IMR-90 (cell line): ENCODE measurements around the gene LETM1. TPM values are rescaled to one million over a fixed set of nuclear protein-coding genes. Genes with fewer than 3 reads are reported as not detected.

ENCODE experiments used
- ATAC-seq: fragments of 200-7000 bp; cut with Tn5 transposase; 2 replicates; pipeline ENCODE4 v1.9.1; 2020; ENCODE audit warnings: low read depth, mild to moderate bottlenecking, moderate library complexity
- BruUV-seq: library from RNA; stranded (reverse); fragments of 400-500 nt; replicated peaks from 2 replicates; lab custom pipeline; 2021; lab: Mats Ljungman, UMichigan
- CTCF ChIA-PET: fragments of 300-600 bp; formaldehyde crosslinking; extraction: SDS; loops from one replicate; lab custom pipeline; 2021; ENCODE audit warnings: antibody characterized with exemption; lab: Yijun Ruan, JAX
- POLR2A ChIA-PET: fragments of 300-600 bp; sonication (Branson Sonifier 250); formaldehyde crosslinking; loops from one replicate; lab custom pipeline; 2022; ENCODE audit warnings: antibody characterized with exemption; ENCODE audit not compliant: unreplicated experiment; lab: Charles Lee
- DNase-seq: peaks from one replicate; pipeline ENCODE4 v3.0.0; 2013
- H2AFZ ChIP-seq: replicated peaks from 2 replicates; pipeline ENCODE3; 2013; ENCODE audit warnings: low read length, mild to moderate bottlenecking; ENCODE audit not compliant: poor library complexity
- H2AK5ac ChIP-seq: 2 replicates; pipeline ENCODE4 v1.6.1; 2013; ENCODE audit warnings: low read depth, low read length, inconsistent platforms
- H2AK9ac ChIP-seq: replicated peaks from 2 replicates; pipeline ENCODE3; 2013; ENCODE audit warnings: mild to moderate bottlenecking, low read depth, low read length, moderate library complexity; ENCODE audit not compliant: poor library complexity
- H2BK120ac ChIP-seq: 2 replicates; pipeline ENCODE4 v1.6.1; 2013; ENCODE audit warnings: low read depth, low read length, inconsistent platforms
- H2BK15ac ChIP-seq: 3 replicates; pipeline ENCODE4 v1.6.1; 2013; ENCODE audit warnings: low read depth, low read length, inconsistent platforms
- H2BK20ac ChIP-seq: 2 replicates; pipeline ENCODE4 v1.6.1; 2013; ENCODE audit warnings: low read depth, mild to moderate bottlenecking, inconsistent platforms, low read length, moderate library complexity
- H2BK5ac ChIP-seq: 2 replicates; pipeline ENCODE4 v1.6.1; 2013; ENCODE audit warnings: mild to moderate bottlenecking, low read depth, low read length, inconsistent platforms; ENCODE audit not compliant: poor library complexity, severe bottlenecking
- H3K14ac ChIP-seq: replicated peaks from 2 replicates; pipeline ENCODE4 v1.6.1; 2013; ENCODE audit warnings: low read depth, low read length, inconsistent platforms
- H3K18ac ChIP-seq: 2 replicates; pipeline ENCODE4 v1.6.1; 2013; ENCODE audit warnings: low read depth, low read length, control low read depth
- H3K23ac ChIP-seq: 2 replicates; pipeline ENCODE4 v1.6.1; 2013; ENCODE audit warnings: low read depth, low read length, inconsistent platforms
- H3K27ac ChIP-seq: 2 replicates; pipeline ENCODE4 v1.5.1; 2013; ENCODE audit warnings: mild to moderate bottlenecking, control low read depth, low read length; ENCODE audit not compliant: insufficient read depth
- H3K27me3 ChIP-seq: 2 replicates; pipeline ENCODE4 v1.6.1; 2013; ENCODE audit warnings: low read length; ENCODE audit not compliant: control insufficient read depth, insufficient read depth
- H3K36me3 ChIP-seq: 2 replicates; pipeline ENCODE4 v1.6.1; 2013; ENCODE audit warnings: low read length, mixed read lengths; ENCODE audit not compliant: control insufficient read depth, insufficient read depth
- H3K4ac ChIP-seq: 2 replicates; pipeline ENCODE4 v1.6.1; 2013; ENCODE audit warnings: low read depth, low read length, inconsistent platforms
- H3K4me1 ChIP-seq: 2 replicates; pipeline ENCODE4 v1.6.1; 2013; ENCODE audit warnings: low read length, mixed read lengths; ENCODE audit not compliant: control insufficient read depth, insufficient read depth
- H3K4me2 ChIP-seq: 2 replicates; pipeline ENCODE4 v1.6.1; 2013; ENCODE audit warnings: low read depth, mild to moderate bottlenecking, control low read depth, low read length, moderate library complexity
- H3K4me3 ChIP-seq: 2 replicates; pipeline ENCODE4 v1.5.1; 2013; ENCODE audit warnings: low read depth, mild to moderate bottlenecking, control low read depth, low read length, moderate library complexity; ENCODE audit not compliant: insufficient read depth
- H3K56ac ChIP-seq: 2 replicates; pipeline ENCODE4 v1.6.1; 2013; ENCODE audit warnings: low read length, inconsistent platforms; ENCODE audit not compliant: insufficient read depth; ENCODE audit errors: extremely low read depth
- H3K79me1 ChIP-seq, 2 experiments: 2 replicates each; pipeline ENCODE4 v1.6.1; 2013; ENCODE audit warnings: low read length in 2 of 2, inconsistent platforms in 1 of 2, low read depth in 1 of 2
- H3K9ac ChIP-seq: 2 replicates; pipeline ENCODE4 v1.6.1; 2013; ENCODE audit warnings: low read depth, low read length, control low read depth
- H3K9me1 ChIP-seq: 2 replicates; pipeline ENCODE4 v1.6.1; 2013; ENCODE audit warnings: low read length, inconsistent platforms; ENCODE audit not compliant: insufficient read depth
- H3K9me3 ChIP-seq: 2 replicates; pipeline ENCODE4 v1.6.1; 2013; ENCODE audit warnings: low read length; ENCODE audit not compliant: control insufficient read depth, insufficient read depth
- H4K20me1 ChIP-seq: 2 replicates; pipeline ENCODE4 v1.6.1; 2013; ENCODE audit warnings: low read length, inconsistent platforms; ENCODE audit not compliant: insufficient read depth
- H4K5ac ChIP-seq: 2 replicates; pipeline ENCODE4 v1.6.1; 2013; ENCODE audit warnings: mild to moderate bottlenecking, low read depth, low read length, control low read depth
- H4K8ac ChIP-seq, 2 experiments: 2 replicates each; pipeline ENCODE4 v1.6.1; 2013; ENCODE audit warnings: low read depth in 2 of 2, low read length in 2 of 2, control low read depth in 1 of 2, inconsistent platforms in 1 of 2
- H4K91ac ChIP-seq: 2 replicates; pipeline ENCODE4 v1.6.1; 2013; ENCODE audit warnings: low read depth, low read length, inconsistent platforms; ENCODE audit not compliant: insufficient read depth
- BHLHE40 ChIP-seq: fragments of 150-350 bp; IDR thresholded peaks from 2 replicates; pipeline ENCODE4 v1.6.1; 2016; ENCODE audit warnings: mild to moderate bottlenecking, low read depth, low read length
- CEBPB ChIP-seq: IDR thresholded peaks from 2 replicates; pipeline ENCODE4 v1.6.1; 2012; ENCODE audit warnings: low read depth, low read length, improper control_type of control experiment
- CHD1 ChIP-seq: IDR thresholded peaks from 2 replicates; pipeline ENCODE4 v1.6.1; 2012; ENCODE audit warnings: low read depth, low read length, improper control_type of control experiment
- ELK1 ChIP-seq: fragments of 150-350 bp; IDR thresholded peaks from 2 replicates; pipeline ENCODE4 v1.6.1; 2016; ENCODE audit warnings: low read depth, mild to moderate bottlenecking, low read length, moderate library complexity, borderline replicate concordance
- FOS ChIP-seq: fragments of 150-350 bp; IDR thresholded peaks from 2 replicates; pipeline ENCODE4 v1.6.1; 2016; ENCODE audit warnings: low read depth, low read length
- MAFK ChIP-seq: IDR thresholded peaks from 2 replicates; pipeline ENCODE4 v1.6.1; 2012; ENCODE audit warnings: low read depth, low read length, improper control_type of control experiment
- MXI1 ChIP-seq: IDR thresholded peaks from 2 replicates; pipeline ENCODE4 v1.6.1; 2012; ENCODE audit warnings: low read depth, mild to moderate bottlenecking, low read length, moderate library complexity, borderline replicate concordance
- NFE2L2 ChIP-seq: fragments of 150-350 bp; IDR thresholded peaks from 2 replicates; pipeline ENCODE4 v1.6.1; 2016; ENCODE audit warnings: low read depth, mild to moderate bottlenecking, low read length
- POLR2A ChIP-seq: IDR thresholded peaks from 2 replicates; pipeline ENCODE4 v1.6.1; 2012; ENCODE audit warnings: mild to moderate bottlenecking, low read depth, low read length
- RAD21 ChIP-seq: IDR thresholded peaks from 2 replicates; pipeline ENCODE4 v1.6.1; 2012; ENCODE audit warnings: low read length, improper control_type of control experiment
- RCOR1 ChIP-seq: IDR thresholded peaks from 2 replicates; pipeline ENCODE4 v1.6.1; 2012; ENCODE audit warnings: mild to moderate bottlenecking, low read length, improper control_type of control experiment; ENCODE audit not compliant: insufficient replicate concordance
- RFX5 ChIP-seq: IDR thresholded peaks from 2 replicates; pipeline ENCODE4 v1.8.0; 2012; ENCODE audit warnings: low read depth, mild to moderate bottlenecking, low read length, moderate library complexity
- SMC3 ChIP-seq: fragments of 150-350 bp; IDR thresholded peaks from 2 replicates; pipeline ENCODE4 v1.6.1; 2016; ENCODE audit warnings: low read depth, mild to moderate bottlenecking, antibody characterized with exemption, low read length, moderate library complexity
- USF2 ChIP-seq: fragments of 150-350 bp; IDR thresholded peaks from 2 replicates; pipeline ENCODE4 v1.6.1; 2017; ENCODE audit warnings: mild to moderate bottlenecking, antibody characterized with exemption, low read length, low read depth
- WGBS, 2 experiments: methylation state at CpG; one replicate each; pipeline versions ENCODE4 v1.1.5 to v1.1.7; 2013; ENCODE audit warnings: missing lambda C conversion rate in 2 of 2; ENCODE audit not compliant: insufficient read length in 1 of 2; ENCODE audit errors: extremely low coverage in 2 of 2; 5-methylcytosine and 5-hydroxymethylcytosine counted together
- dilution Hi-C: fragments of 300-500 bp; cut with HindIII; formaldehyde crosslinking; loops from one replicate; pipeline ENCODE4 v1.14.3; 2018; ENCODE audit warnings: low sequenced_read_pairs; ENCODE audit not compliant: unreplicated experiment
- in situ Hi-C: fragments of 300-500 bp; cut with MboI; formaldehyde crosslinking; loops from 3 replicates; pipeline ENCODE4 v1.14.3; 2019; ENCODE audit warnings: low sequenced_read_pairs, inconsistent platforms, mixed read lengths
- intact Hi-C: fragments of 100-400 bp; cut with micrococcal nuclease; formaldehyde crosslinking; loops from 2 replicates; pipeline ENCODE4 v1.10.0; 2022
- polyA plus RNA-seq, 3 experiments: library from polyadenylated mRNA; depleted of rRNA; stranded (reverse); fragments of >200 nt; gene quantifications; 2 replicates each; pipeline ENCODE4 v1.2.3, GENCODE V29; 2012; ENCODE audit warnings: low replicate concordance in 1 of 3
- total RNA-seq: library from RNA; depleted of rRNA; stranded (reverse); fragments of >200 nt; gene quantifications from 2 replicates; pipeline ENCODE4 v1.2.3, GENCODE V29; 2012
- TF ChIP-seq, protein P1 (sequence below): conservative IDR thresholded peaks from 2 replicates; pipeline ENCODE4 v1.5.1; 2012; ENCODE audit warnings: mild to moderate bottlenecking, low read depth, low read length, improper control_type of control experiment

The LETM1 gene
- total and polyA plus RNA-seq, 2 of the 4 experiments (the other 2 are of a cell fraction) = 25.0 to 49.3 TPM

DNA sequence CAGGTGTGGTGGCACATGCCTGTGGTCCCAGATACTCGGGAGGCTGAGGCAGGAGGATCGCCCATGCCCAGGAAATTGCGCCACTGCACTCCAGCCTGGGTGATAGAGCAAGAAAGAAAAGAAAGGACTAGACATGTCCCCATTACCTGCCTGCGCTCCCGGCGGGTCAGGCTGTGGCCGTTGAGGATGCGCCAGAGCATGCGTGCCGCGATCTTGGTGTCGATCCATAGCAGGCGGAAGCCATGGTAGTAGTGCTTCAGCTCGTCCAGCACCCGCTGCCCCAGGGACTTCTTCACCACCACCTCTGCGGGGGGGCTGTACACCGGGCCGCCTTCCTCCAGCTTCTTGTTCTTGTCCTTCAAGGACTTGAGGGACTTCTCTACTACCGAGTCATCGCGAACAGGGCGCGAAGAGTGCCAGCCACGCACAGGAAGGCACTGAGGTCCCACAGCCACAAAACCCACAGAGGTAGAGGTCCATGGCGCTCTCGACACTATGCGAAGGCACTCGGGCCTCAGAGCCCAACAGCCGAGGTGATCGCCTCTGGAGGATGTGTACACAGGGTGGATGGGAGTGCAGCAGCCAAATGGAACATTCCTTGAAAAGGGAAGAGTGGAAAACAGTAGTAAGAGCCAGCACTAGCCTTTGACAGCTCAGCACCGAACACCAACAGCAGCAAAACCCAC, 14.6 kb downstream of the LETM1 start:
- Histone ChIP-seq H3K27me3 (no peaks in the 10 kb centered on the region), H4K91ac (no peak overlapping the region; the same call in 1 of the 2 replicates), H3K79me1 (peaks cover 24 to 69% of the 10 kb centered on the region in 2 experiments), H4K5ac (no peak overlapping the region), H3K9me3 (no peaks in the 10 kb centered on the region), H3K18ac (no peak overlapping the region), H3K4me3 (no peak overlapping the region), H2BK15ac (no peak overlapping the region), H2AK5ac (peak overlapping the region; percentile 60; the same call in 1 of the 2 replicates), H3K23ac (no peak overlapping the region), H2BK20ac (no peak overlapping the region), H3K27ac (peak overlapping the region; percentile 16; the same call in 1 of the 2 replicates), H2AFZ (peak overlapping the region; percentile 21), H2BK120ac (no peak overlapping the region; the same call in 1 of the 2 replicates), H3K56ac (no peak overlapping the region), H3K36me3 (peaks cover 39% of the 10 kb centered on the region), H3K14ac (no peak overlapping the region; the same call in 1 of the 2 replicates), H3K9ac (no peak overlapping the region), H3K4me1 (peaks cover 21% of the 10 kb centered on the region), H4K20me1 (peaks cover 33% of the 10 kb centered on the region), H3K9me1 (peaks cover 18% of the 10 kb centered on the region), H3K4ac (peak overlapping the region; percentile 49), H2BK5ac (peak overlapping the region; percentile 23), H2AK9ac (peak overlapping the region; percentile 82), H4K8ac (no peak overlapping the region), H3K4me2 (no peak overlapping the region)
- ChIA-PET POLR2A (no interaction called here), CTCF (no interaction called here)
- dilution Hi-C loops = no loop called here
- no peak for ATAC-seq
- TF ChIP-seq FOS (no peak), ELK1 (no peak), RAD21 (no peak), USF2 (no peak), BHLHE40 (no peak), MAFK (no peak), RFX5 (no peak), MXI1 (no peak), SMC3 (no peak), NFE2L2 (no peak), CEBPB (no peak), RCOR1 (no peak), CHD1 (no peak), POLR2A (no peak)
- TF ChIP-seq, protein P1, sequence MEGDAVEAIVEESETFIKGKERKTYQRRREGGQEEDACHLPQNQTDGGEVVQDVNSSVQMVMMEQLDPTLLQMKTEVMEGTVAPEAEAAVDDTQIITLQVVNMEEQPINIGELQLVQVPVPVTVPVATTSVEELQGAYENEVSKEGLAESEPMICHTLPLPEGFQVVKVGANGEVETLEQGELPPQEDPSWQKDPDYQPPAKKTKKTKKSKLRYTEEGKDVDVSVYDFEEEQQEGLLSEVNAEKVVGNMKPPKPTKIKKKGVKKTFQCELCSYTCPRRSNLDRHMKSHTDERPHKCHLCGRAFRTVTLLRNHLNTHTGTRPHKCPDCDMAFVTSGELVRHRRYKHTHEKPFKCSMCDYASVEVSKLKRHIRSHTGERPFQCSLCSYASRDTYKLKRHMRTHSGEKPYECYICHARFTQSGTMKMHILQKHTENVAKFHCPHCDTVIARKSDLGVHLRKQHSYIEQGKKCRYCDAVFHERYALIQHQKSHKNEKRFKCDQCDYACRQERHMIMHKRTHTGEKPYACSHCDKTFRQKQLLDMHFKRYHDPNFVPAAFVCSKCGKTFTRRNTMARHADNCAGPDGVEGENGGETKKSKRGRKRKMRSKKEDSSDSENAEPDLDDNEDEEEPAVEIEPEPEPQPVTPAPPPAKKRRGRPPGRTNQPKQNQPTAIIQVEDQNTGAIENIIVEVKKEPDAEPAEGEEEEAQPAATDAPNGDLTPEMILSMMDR = no peak
- no peak for DNase-seq
- intact Hi-C loops = no loop called here
- 98% methylated on average over 14 of the region's 31 CpGs; no CpG with 5 or more reads in 1 of the 2 experiments for WGBS, 2 experiments
- no TSS peak for BruUV-seq
- in situ Hi-C loops = no loop called here
